Neural cell (in vitro differentiated cells): ENCODE data around the gene S1PR3.

Source experiments
- EP300 ChIP-seq: fragments of 450-650 bp; conservative IDR thresholded peaks from 2 replicates; pipeline ENCODE4 v1.6.1; 2014; ENCODE audit warnings: antibody characterized with exemption, mild to moderate bottlenecking, moderate library complexity; ENCODE audit not compliant: poor library complexity, severe bottlenecking
- EZH2 ChIP-seq: fragments of 200-600, 300-800 bp; shearing (Covaris generic), sonication (generic); IDR thresholded peaks from 2 replicates; pipeline ENCODE4 v1.6.1; 2014; ENCODE audit warnings: antibody characterized with exemption, low read length, borderline replicate concordance, mild to moderate bottlenecking; ENCODE audit not compliant: insufficient read depth, poor library complexity, severe bottlenecking
- MXI1 ChIP-seq: fragments of 450-650 bp; conservative IDR thresholded peaks from 2 replicates; pipeline ENCODE4 v1.6.1; 2014; ENCODE audit warnings: antibody characterized with exemption, mild to moderate bottlenecking; ENCODE audit not compliant: poor library complexity, severe bottlenecking
- POLR2AphosphoS5 ChIP-seq: IDR thresholded peaks from 2 replicates; pipeline ENCODE4 v1.6.1; 2012
- RAD21 ChIP-seq: fragments of 450-650 bp; conservative IDR thresholded peaks from 2 replicates; pipeline ENCODE4 v1.6.1; 2014; ENCODE audit warnings: antibody characterized with exemption, mild to moderate bottlenecking, moderate library complexity
- SMC3 ChIP-seq: fragments of 450-650 bp; conservative IDR thresholded peaks from 2 replicates; pipeline ENCODE4 v1.6.1; 2014; ENCODE audit warnings: antibody characterized with exemption, mild to moderate bottlenecking, moderate library complexity; ENCODE audit not compliant: poor library complexity
- TAF1 ChIP-seq: IDR thresholded peaks from 2 replicates; pipeline ENCODE4 v1.6.1; 2012; ENCODE audit warnings: low read depth
- TF ChIP-seq, protein P1 (sequence below): fragments of 450-650 bp; IDR thresholded peaks from 2 replicates; pipeline ENCODE4 v1.5.1; 2014; ENCODE audit warnings: antibody characterized with exemption, mild to moderate bottlenecking, moderate library complexity; ENCODE audit not compliant: poor library complexity, severe bottlenecking
- TF ChIP-seq, protein P2 (sequence below): IDR thresholded peaks from 2 replicates; pipeline ENCODE4 v1.6.1; 2012; ENCODE audit warnings: borderline replicate concordance

DNA sequence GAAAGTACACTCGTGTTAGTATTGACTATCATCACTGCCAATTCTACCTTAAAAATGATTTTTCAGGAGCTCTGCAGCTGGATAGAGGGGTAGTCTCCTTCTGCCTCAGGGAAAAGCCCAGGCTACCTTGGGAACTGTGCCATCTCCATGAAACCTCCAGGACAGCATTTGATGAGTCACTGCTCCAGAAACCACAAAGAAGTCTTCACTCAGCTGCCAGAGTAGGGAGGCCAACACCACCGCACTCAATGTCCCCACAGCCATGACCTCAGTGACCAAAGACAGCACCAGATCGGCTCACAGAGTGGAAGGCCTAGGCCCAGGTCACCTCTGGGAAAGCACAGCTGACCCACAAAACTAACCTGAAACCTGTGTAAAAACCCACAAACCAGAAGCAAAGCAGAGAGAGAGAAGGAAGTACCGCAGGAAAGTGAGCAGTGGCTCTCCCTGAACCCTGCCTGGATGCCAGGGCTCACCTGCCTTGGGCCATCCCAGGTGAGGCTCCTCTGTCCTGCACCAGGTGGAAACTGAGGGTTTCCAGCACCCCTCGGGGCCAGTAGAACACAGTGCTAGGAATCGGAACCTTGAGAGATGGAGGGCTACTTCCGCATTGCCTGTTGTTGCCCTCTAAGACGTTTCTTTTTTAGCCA, 30.0 kb downstream of the S1PR3 start:
- TF ChIP-seq, protein P1, sequence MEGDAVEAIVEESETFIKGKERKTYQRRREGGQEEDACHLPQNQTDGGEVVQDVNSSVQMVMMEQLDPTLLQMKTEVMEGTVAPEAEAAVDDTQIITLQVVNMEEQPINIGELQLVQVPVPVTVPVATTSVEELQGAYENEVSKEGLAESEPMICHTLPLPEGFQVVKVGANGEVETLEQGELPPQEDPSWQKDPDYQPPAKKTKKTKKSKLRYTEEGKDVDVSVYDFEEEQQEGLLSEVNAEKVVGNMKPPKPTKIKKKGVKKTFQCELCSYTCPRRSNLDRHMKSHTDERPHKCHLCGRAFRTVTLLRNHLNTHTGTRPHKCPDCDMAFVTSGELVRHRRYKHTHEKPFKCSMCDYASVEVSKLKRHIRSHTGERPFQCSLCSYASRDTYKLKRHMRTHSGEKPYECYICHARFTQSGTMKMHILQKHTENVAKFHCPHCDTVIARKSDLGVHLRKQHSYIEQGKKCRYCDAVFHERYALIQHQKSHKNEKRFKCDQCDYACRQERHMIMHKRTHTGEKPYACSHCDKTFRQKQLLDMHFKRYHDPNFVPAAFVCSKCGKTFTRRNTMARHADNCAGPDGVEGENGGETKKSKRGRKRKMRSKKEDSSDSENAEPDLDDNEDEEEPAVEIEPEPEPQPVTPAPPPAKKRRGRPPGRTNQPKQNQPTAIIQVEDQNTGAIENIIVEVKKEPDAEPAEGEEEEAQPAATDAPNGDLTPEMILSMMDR = no peak
- TF ChIP-seq POLR2AphosphoS5 (no peak), SMC3 (no peak), EZH2 (no peak), RAD21 (no peak), EP300 (no peak), MXI1 (no peak), TAF1 (no peak)
- TF ChIP-seq, protein P2, sequence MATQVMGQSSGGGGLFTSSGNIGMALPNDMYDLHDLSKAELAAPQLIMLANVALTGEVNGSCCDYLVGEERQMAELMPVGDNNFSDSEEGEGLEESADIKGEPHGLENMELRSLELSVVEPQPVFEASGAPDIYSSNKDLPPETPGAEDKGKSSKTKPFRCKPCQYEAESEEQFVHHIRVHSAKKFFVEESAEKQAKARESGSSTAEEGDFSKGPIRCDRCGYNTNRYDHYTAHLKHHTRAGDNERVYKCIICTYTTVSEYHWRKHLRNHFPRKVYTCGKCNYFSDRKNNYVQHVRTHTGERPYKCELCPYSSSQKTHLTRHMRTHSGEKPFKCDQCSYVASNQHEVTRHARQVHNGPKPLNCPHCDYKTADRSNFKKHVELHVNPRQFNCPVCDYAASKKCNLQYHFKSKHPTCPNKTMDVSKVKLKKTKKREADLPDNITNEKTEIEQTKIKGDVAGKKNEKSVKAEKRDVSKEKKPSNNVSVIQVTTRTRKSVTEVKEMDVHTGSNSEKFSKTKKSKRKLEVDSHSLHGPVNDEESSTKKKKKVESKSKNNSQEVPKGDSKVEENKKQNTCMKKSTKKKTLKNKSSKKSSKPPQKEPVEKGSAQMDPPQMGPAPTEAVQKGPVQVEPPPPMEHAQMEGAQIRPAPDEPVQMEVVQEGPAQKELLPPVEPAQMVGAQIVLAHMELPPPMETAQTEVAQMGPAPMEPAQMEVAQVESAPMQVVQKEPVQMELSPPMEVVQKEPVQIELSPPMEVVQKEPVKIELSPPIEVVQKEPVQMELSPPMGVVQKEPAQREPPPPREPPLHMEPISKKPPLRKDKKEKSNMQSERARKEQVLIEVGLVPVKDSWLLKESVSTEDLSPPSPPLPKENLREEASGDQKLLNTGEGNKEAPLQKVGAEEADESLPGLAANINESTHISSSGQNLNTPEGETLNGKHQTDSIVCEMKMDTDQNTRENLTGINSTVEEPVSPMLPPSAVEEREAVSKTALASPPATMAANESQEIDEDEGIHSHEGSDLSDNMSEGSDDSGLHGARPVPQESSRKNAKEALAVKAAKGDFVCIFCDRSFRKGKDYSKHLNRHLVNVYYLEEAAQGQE = no peak
